A673 (cell line): ENCODE data around the gene GLT1D1. TPM values are rescaled to one million over a fixed set of nuclear protein-coding genes. Genes with fewer than 3 reads are reported as not detected.

Experiments used
- BruUV-seq: library from RNA; stranded (reverse); fragments of 400-500 nt; replicated peaks from 2 replicates; lab custom pipeline; 2021; lab: Mats Ljungman, UMichigan
- CTCF ChIA-PET: fragments of 300-600 bp; sonication (Branson Sonifier 250); formaldehyde crosslinking; loops from one replicate; lab custom pipeline; 2022; ENCODE audit warnings: antibody characterized with exemption; lab: Charles Lee
- POLR2A ChIA-PET: fragments of 300-600 bp; sonication (Branson Sonifier 250); formaldehyde crosslinking; loops from one replicate; lab custom pipeline; 2022; ENCODE audit warnings: antibody characterized with exemption; ENCODE audit not compliant: low non-redundant PET; lab: Charles Lee
- DNase-seq: peaks from one replicate; pipeline ENCODE4 v3.0.0-alpha.2; 2015; ENCODE audit warnings: low spot score
- H3K27ac ChIP-seq: fragments of 200-600 bp; sonication (generic); 2 replicates; pipeline ENCODE4 v1.5.1; 2016; ENCODE audit warnings: mixed run types, low read depth, mild to moderate bottlenecking, mixed read lengths, antibody characterized with exemption, low read length; ENCODE audit not compliant: poor library complexity, severe bottlenecking
- H3K27me3 ChIP-seq: fragments of 200-600 bp; sonication (generic); replicated peaks from 2 replicates; pipeline ENCODE4 v1.6.1; 2017; ENCODE audit warnings: mixed run types, low read depth, mild to moderate bottlenecking, mixed read lengths, antibody characterized with exemption, low read length; ENCODE audit not compliant: insufficient read depth, poor library complexity
- H3K36me3 ChIP-seq: fragments of 200-600 bp; sonication (generic); 2 replicates; pipeline ENCODE4 v1.6.1; 2016; ENCODE audit warnings: mixed run types, mild to moderate bottlenecking, mixed read lengths, antibody characterized with exemption, low read length; ENCODE audit not compliant: insufficient read depth, poor library complexity, severe bottlenecking
- H3K4me1 ChIP-seq: fragments of 200-600 bp; sonication (generic); 2 replicates; pipeline ENCODE4 v1.6.1; 2017; ENCODE audit warnings: mixed run types, mild to moderate bottlenecking, mixed read lengths, antibody characterized with exemption, low read length; ENCODE audit not compliant: insufficient read depth, poor library complexity, severe bottlenecking
- H3K4me3 ChIP-seq: fragments of 200-600 bp; sonication (generic); 2 replicates; pipeline ENCODE4 v1.5.1; 2016; ENCODE audit warnings: low read depth, mixed run types, mild to moderate bottlenecking, mixed read lengths, low read length; ENCODE audit not compliant: poor library complexity, severe bottlenecking
- H3K9me3 ChIP-seq: fragments of 200-600 bp; sonication (generic); 2 replicates; pipeline ENCODE4 v1.6.1; 2016; ENCODE audit warnings: mixed run types, low read depth, mild to moderate bottlenecking, mixed read lengths, antibody characterized with exemption, low read length; ENCODE audit not compliant: poor library complexity, severe bottlenecking
- EZH2 ChIP-seq: fragments of 200-600 bp; sonication (generic); IDR thresholded peaks from 2 replicates; pipeline ENCODE4 v1.6.1; 2017; ENCODE audit warnings: borderline replicate concordance, low read depth, mild to moderate bottlenecking, mixed read lengths, antibody characterized with exemption, low read length; ENCODE audit not compliant: poor library complexity, severe bottlenecking
- intact Hi-C: fragments of 100-400 bp; cut with micrococcal nuclease; formaldehyde crosslinking; loops from one replicate; pipeline ENCODE4 v1.10.0; 2022; ENCODE audit not compliant: unreplicated experiment
- total RNA-seq: library from RNA; stranded (reverse); gene quantifications from 2 replicates; pipeline ENCODE4 v1.2.3, GENCODE V29; 2021
- TF ChIP-seq, protein P1 (sequence below): fragments of 300-800, 200-600 bp; sonication (generic); conservative IDR thresholded peaks from 2 replicates; pipeline ENCODE4 v1.5.1; 2017; ENCODE audit warnings: low read depth, mild to moderate bottlenecking, antibody characterized with exemption, low read length, moderate library complexity, mixed read lengths

GLT1D1 gene
- total RNA-seq, 1 experiment from 2014 or later: not detected

DNA sequence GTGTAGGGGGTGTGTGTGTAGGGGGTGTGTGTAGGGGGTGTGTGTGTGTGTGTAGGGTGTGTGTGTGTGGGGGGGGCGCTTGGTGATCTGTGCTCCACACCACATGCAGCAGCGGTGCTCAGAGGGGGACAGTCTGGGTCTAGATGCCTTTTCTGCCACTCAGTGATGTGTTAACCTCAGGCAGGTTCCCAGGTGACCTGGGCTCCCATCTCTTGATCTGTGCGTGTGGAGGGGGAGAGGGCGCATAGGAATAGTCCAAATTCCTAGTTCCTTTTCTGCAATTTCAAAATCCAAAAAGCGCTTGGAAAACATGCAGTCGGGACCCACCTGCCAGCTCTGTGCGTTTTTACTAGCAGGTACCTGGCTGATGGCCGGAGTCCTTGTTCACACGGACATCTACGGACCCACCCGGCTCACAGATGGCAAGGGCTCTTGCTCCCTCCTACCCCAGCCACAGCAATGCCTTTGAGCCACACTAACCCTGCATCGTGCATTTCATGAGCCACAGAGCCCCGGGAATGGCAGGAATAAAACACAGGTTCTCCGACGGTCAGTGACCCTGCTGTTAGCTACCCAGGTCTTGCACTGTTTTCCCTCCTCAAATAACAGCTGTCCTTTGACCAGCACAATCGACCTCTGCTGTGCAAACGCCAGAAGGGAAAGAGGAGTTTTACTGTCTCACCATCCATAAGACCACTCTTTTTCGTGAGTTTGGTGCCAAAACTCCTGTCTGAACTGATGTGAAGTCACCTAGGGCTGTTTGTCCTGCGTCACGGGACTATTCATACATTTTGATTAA lies 120.8 kb downstream of the GLT1D1 start:
- POLR2A ChIA-PET: no interaction called here
- CTCF ChIA-PET: no interaction called here

GRCh38 chr12:128974881-128975280 lies 121.6 kb downstream of the GLT1D1 start:
- no peak for DNase-seq
- no peaks in the 10 kb centered on the region for H3K9me3 ChIP-seq
- no TSS peak for BruUV-seq
- H3K36me3 ChIP-seq: no peaks in the 10 kb centered on the region
- ChIA-PET CTCF (no interaction called here), POLR2A (no interaction called here)
- no peak overlapping the region for H3K27ac ChIP-seq
- TF ChIP-seq, protein P1, sequence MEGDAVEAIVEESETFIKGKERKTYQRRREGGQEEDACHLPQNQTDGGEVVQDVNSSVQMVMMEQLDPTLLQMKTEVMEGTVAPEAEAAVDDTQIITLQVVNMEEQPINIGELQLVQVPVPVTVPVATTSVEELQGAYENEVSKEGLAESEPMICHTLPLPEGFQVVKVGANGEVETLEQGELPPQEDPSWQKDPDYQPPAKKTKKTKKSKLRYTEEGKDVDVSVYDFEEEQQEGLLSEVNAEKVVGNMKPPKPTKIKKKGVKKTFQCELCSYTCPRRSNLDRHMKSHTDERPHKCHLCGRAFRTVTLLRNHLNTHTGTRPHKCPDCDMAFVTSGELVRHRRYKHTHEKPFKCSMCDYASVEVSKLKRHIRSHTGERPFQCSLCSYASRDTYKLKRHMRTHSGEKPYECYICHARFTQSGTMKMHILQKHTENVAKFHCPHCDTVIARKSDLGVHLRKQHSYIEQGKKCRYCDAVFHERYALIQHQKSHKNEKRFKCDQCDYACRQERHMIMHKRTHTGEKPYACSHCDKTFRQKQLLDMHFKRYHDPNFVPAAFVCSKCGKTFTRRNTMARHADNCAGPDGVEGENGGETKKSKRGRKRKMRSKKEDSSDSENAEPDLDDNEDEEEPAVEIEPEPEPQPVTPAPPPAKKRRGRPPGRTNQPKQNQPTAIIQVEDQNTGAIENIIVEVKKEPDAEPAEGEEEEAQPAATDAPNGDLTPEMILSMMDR: no peak
- no peak for TF ChIP-seq EZH2
- intact Hi-C loops: no loop called here
- H3K4me3 ChIP-seq: no peak overlapping the region
- H3K4me1 ChIP-seq: no peaks in the 10 kb centered on the region
- peaks cover 3% of the 10 kb centered on the region for H3K27me3 ChIP-seq

More for the DNA sequence above, 120.8 kb downstream of the GLT1D1 start:
- H3K27ac ChIP-seq: no peak overlapping the region
- no peak overlapping the region for H3K4me3 ChIP-seq
- H3K36me3 ChIP-seq: no peaks in the 10 kb centered on the region
- H3K9me3 ChIP-seq: no peaks in the 10 kb centered on the region
- H3K27me3 ChIP-seq: peaks cover 5% of the 10 kb centered on the region
- H3K4me1 ChIP-seq: no peaks in the 10 kb centered on the region
- TF ChIP-seq, protein P1: no peak
- no peak for TF ChIP-seq EZH2
- DNase-seq: no peak
- intact Hi-C loops: no loop called here
- BruUV-seq: no TSS peak

GRCh38 chr12:128976120-128976738 lies 123.0 kb downstream of the GLT1D1 start:
- Histone ChIP-seq H3K36me3 (no peaks in the 10 kb centered on the region), H3K27me3 (no peaks in the 10 kb centered on the region), H3K27ac (no peak overlapping the region), H3K4me3 (no peak overlapping the region), H3K9me3 (no peaks in the 10 kb centered on the region), H3K4me1 (no peaks in the 10 kb centered on the region)
- intact Hi-C loops: no loop called here
- DNase-seq: peak; percentile 13
- no TSS peak for BruUV-seq
- CTCF ChIA-PET: no interaction called here
- POLR2A ChIA-PET: no interaction called here
- TF ChIP-seq, protein P1: peak; percentile 43
- TF ChIP-seq EZH2: no peak
